Lower lobe of right lung (tissue), 2 donors: ENCODE results near the gene C1orf87. TPM values are rescaled to one million over a fixed set of nuclear protein-coding genes. Genes with fewer than 3 reads are reported as not detected.
"Not testable (repeated sequence)": the region's sequence is repeated elsewhere in the genome, so short reads cannot be mapped to it uniquely, and the experiment has no call there.

Experiments used
- ATAC-seq, 2 donors: fragments of 200-7000 bp; cut with Tn5 transposase; one replicate each; pipeline ENCODE4 v1.9.1; 2020 to 2022; ENCODE audit warnings: mild to moderate bottlenecking in 2 of 2, moderate library complexity in 2 of 2
- DNase-seq: peaks from one replicate; pipeline ENCODE4 v3.0.0-alpha.2; 2020
- H3K27ac ChIP-seq: fragments of 200-600 bp; one replicate; pipeline ENCODE4 v1.8.0; 2022
- H3K27me3 ChIP-seq: fragments of 200-600 bp; one replicate; pipeline ENCODE4 v1.8.0; 2022; ENCODE audit warnings: low read depth
- H3K36me3 ChIP-seq: fragments of 200-600 bp; one replicate; pipeline ENCODE4 v1.8.0; 2022; ENCODE audit warnings: mild to moderate bottlenecking
- H3K4me1 ChIP-seq: fragments of 200-600 bp; one replicate; pipeline ENCODE4 v1.8.0; 2022
- H3K4me3 ChIP-seq: fragments of 200-600 bp; one replicate; pipeline ENCODE4 v1.8.0; 2022; ENCODE audit warnings: mild to moderate bottlenecking
- H3K9me3 ChIP-seq: fragments of 200-600 bp; one replicate; pipeline ENCODE4 v1.8.0; 2022
- intact Hi-C: fragments of 100-400 bp; cut with DNase I; formaldehyde crosslinking; loops from one replicate; pipeline ENCODE4 v1.11.0; 2022
- total RNA-seq: library from RNA; stranded (reverse); fragmentation: NEBNext Ultra II Directional; extraction: Animal tissue kit (Norgen Biotek cat#: 25700); gene quantifications from one replicate; pipeline ENCODE4 v1.2.1, GENCODE V29; 2021
- TF ChIP-seq, protein P1 (sequence below): fragments of 200-600 bp; IDR thresholded peaks from one replicate; pipeline ENCODE4 v1.8.0; 2022; ENCODE audit warnings: antibody characterized with exemption, mild to moderate bottlenecking
- donor health status: DM: no; HTN: yes; CAD: no; lungs with severe emphysema.

Gene C1orf87
- total RNA-seq, 1 donor from 2014 or later = 7.4 TPM

DNA sequence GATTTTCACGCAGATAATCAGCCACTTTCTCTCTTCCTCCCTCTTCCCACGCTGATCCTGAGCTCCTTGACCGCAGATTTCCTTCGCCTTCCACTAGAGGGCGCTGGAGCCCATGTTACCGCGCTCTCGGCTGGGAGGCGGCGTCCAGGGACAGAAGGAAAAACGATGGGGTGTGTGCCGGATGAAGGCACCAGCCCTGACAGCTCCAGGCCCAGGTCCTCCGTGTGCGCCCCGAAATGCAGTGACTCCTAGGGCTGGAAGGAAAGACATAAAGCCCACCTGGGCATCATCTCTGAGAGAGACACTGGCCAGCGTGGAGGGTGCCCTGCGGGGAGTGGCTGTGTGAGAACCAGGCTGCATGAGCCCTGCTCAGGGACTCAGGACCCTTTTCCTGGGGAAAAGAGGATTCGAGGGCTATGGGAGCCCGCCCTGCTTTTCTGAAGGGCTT is 102.1 kb downstream of the C1orf87 start:
- intact Hi-C loops = no loop called here
- no peak overlapping the region for H3K27ac ChIP-seq

DNA sequence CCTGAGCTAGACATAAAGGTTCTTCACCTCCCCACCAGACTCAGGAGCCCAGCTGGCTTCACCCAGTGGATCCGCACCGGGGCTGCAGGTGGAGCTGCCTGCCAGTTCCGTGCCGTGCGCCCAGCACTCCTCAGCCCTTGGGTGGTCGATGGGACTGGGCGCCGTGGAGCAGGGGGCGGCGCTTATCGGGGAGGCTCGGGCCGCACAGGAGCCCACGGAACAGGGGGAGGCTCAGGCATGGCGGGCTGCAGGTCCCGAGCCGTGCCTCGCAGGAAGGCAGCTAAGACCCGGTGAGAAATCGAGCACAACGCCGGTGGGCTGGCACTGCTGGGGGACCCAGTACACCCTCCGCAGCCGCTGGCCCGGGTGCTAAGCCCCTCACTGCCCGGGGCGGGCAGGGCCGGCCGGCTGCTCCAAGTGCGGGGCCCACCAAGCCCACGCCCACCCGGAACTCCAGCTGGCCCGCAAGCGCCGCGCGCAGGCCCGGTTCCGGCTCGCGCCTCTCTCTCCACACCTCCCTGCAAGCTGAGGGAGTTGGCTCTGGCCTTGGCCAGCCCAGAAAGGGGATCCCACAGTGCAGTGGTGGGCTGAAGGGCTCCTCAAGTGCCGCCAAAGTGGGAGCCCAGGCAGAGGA is 103.9 kb downstream of the C1orf87 start:
- intact Hi-C loops, H3K36me3 ChIP-seq, H3K27ac ChIP-seq, H3K9me3 ChIP-seq, DNase-seq, H3K27me3 ChIP-seq, ATAC-seq, H3K4me3 ChIP-seq, H3K4me1 ChIP-seq: not testable (repeated sequence)

More for the DNA sequence above, 102.1 kb downstream of the C1orf87 start:
- no peaks in the 10 kb centered on the region for H3K9me3 ChIP-seq
- H3K36me3 ChIP-seq = no peaks in the 10 kb centered on the region
- ATAC-seq = peak; percentile 88 to 91
- peaks cover 6% of the 10 kb centered on the region for H3K4me1 ChIP-seq
- TF ChIP-seq, protein P1, sequence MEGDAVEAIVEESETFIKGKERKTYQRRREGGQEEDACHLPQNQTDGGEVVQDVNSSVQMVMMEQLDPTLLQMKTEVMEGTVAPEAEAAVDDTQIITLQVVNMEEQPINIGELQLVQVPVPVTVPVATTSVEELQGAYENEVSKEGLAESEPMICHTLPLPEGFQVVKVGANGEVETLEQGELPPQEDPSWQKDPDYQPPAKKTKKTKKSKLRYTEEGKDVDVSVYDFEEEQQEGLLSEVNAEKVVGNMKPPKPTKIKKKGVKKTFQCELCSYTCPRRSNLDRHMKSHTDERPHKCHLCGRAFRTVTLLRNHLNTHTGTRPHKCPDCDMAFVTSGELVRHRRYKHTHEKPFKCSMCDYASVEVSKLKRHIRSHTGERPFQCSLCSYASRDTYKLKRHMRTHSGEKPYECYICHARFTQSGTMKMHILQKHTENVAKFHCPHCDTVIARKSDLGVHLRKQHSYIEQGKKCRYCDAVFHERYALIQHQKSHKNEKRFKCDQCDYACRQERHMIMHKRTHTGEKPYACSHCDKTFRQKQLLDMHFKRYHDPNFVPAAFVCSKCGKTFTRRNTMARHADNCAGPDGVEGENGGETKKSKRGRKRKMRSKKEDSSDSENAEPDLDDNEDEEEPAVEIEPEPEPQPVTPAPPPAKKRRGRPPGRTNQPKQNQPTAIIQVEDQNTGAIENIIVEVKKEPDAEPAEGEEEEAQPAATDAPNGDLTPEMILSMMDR = peak; percentile 89
- DNase-seq = peak; percentile 72
- H3K27me3 ChIP-seq = no peaks in the 10 kb centered on the region
- H3K4me3 ChIP-seq = no peak overlapping the region

DNA sequence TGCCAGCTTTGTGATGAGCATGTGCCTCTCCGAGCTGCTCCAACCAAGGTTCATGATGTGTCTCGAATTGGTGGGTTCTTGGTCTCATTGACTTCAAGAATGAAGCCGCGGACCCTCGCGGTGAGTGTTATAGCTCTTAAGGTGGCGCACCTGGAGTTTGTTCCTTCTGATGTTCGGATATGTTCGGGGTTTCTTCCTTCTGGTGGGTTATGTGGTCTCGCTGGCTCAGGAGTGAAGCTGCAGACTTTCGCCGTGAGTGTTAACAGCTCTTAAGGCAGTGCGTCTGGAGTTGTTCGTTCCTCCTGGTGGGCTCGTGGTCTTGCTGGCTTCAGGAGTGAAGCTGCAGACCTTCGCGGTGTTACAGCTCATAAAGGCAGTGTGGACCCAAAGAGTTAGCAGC is 104.8 kb downstream of the C1orf87 start:
- H3K27ac ChIP-seq, H3K4me1 ChIP-seq, H3K4me3 ChIP-seq, H3K36me3 ChIP-seq, DNase-seq, H3K9me3 ChIP-seq, ATAC-seq, intact Hi-C loops, H3K27me3 ChIP-seq: not testable (repeated sequence)

DNA sequence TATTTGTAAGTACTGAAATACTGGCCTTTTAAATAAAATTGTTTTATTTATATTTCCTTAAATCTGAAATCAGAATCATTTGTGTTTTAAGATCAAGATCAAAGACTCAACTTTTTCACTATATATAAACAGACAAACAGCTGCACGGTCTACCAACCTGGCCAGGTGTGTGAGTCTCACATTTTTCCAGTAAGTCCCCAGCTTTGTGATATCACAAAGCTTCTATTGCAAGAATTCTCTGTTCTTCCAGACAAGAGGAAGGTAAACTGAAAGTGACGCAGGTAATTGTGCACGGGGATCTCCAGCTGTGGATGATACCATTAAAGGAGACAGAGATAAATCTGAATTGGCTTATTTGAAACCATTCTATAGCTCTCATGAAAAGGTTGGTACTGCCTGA is 105.8 kb downstream of the C1orf87 start:
- Histone ChIP-seq H3K9me3 (no peaks in the 10 kb centered on the region), H3K27ac (no peak overlapping the region), H3K27me3 (no peaks in the 10 kb centered on the region), H3K4me1 (peaks cover 6% of the 10 kb centered on the region), H3K4me3 (no peak overlapping the region), H3K36me3 (no peaks in the 10 kb centered on the region)
- intact Hi-C loops = no loop called here
- TF ChIP-seq, protein P1 = no peak
- ATAC-seq (no peak), DNase-seq (no peak)

DNA sequence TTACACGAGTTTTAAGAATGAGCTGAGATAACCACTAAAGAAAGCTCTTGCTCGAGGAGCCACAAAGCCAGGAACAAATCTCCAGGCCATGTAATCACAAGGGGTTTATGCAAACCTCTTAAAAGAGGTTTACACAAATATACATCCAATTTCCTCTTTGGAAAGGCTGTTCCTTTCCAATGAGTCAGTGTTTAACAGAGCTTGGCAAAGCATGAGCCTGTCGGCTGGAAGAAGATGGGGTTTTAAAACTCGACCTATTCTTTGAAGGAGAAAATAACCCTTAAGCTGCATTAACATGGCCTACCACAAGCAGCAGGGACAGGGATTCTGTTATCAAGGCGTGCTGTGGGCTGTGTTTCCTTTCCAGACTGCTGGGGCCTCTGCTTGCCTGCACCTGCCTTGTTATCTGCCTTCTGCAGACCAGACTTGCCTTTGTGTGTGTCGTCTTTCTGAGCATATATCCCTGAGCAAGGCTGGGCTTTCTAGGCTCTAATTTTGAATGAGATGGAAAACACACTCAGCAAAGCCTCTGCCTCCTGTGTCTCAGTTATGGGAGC is 106.4 kb downstream of the C1orf87 start:
- no peaks in the 10 kb centered on the region for H3K36me3 ChIP-seq
- DNase-seq = no peak
- no peak overlapping the region for H3K4me3 ChIP-seq
- intact Hi-C loops = no loop called here
- ATAC-seq = peak in 1 of 2 donors; percentile 46
- no peak overlapping the region for H3K27ac ChIP-seq
- TF ChIP-seq, protein P1 = no peak
- H3K9me3 ChIP-seq = no peaks in the 10 kb centered on the region
- H3K4me1 ChIP-seq = peaks cover 6% of the 10 kb centered on the region
- H3K27me3 ChIP-seq = no peaks in the 10 kb centered on the region

DNA sequence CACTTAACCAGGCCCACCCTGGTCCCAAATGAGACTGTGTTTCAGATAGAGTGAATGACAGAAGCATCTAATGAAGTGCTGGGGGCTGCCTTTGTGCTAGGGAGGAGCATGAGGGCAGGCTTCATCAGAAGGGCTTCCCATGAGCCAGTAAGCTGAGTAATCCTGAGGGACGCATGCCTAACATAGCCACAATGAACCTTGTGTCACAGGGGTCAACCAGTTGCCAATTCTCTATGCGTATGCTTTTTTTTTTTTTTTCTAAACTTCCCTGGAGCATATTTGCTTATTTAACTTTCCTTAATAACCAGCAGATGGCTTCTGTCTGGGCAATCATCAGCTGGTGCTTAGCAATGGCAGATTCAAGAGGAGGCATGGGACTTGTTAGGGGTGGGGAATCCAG is 121.5 kb downstream of the C1orf87 start:
- ATAC-seq (no peak), DNase-seq (no peak)
- Histone ChIP-seq H3K27me3 (no peaks in the 10 kb centered on the region), H3K27ac (no peak overlapping the region), H3K4me1 (no peaks in the 10 kb centered on the region), H3K4me3 (no peak overlapping the region), H3K9me3 (no peaks in the 10 kb centered on the region), H3K36me3 (no peaks in the 10 kb centered on the region)
- TF ChIP-seq, protein P1 = no peak
- intact Hi-C loops = no loop called here
